Stimulated activated naive CD8-positive, alpha-beta T cell treated with anti-CD3 and anti-CD28 coated beads, Interleukin-15, amount 100 ng/mL, for 72 hours (primary cell): ENCODE data around the gene MRPS6.

Experiments used
- ATAC-seq: fragments of 150-1000 bp; cut with Tn5 transposase; 2 replicates; pipeline ENCODE4 v1.10.0; 2021; ENCODE audit warnings: mild to moderate bottlenecking, moderate library complexity
- DNase-seq, 2 donors: peaks; one replicate each; pipeline ENCODE4 v3.0.0; 2021 to 2022
- H3K27ac Mint-ChIP-seq, 2 donors: one replicate each; pipeline ENCODE4 v1.8.0; 2022; ENCODE audit warnings: mild to moderate bottlenecking in 2 of 2, mixed read lengths in 2 of 2, moderate library complexity in 2 of 2
- H3K27me3 Mint-ChIP-seq: one replicate; pipeline ENCODE4 v1.8.0; 2022; ENCODE audit warnings: mixed read lengths
- H3K4me1 Mint-ChIP-seq: one replicate; pipeline ENCODE4 v1.8.0; 2022; ENCODE audit warnings: mild to moderate bottlenecking, mixed read lengths
- H3K4me3 Mint-ChIP-seq, 2 donors: one replicate each; pipeline ENCODE4 v1.8.0; 2022; ENCODE audit warnings: mild to moderate bottlenecking in 2 of 2, mixed read lengths in 2 of 2, moderate library complexity in 1 of 2
- H3K9me3 Mint-ChIP-seq, 2 donors: one replicate each; pipeline ENCODE4 v1.8.0; 2022; ENCODE audit warnings: mixed read lengths in 2 of 2

The MRPS6 gene

DNA sequence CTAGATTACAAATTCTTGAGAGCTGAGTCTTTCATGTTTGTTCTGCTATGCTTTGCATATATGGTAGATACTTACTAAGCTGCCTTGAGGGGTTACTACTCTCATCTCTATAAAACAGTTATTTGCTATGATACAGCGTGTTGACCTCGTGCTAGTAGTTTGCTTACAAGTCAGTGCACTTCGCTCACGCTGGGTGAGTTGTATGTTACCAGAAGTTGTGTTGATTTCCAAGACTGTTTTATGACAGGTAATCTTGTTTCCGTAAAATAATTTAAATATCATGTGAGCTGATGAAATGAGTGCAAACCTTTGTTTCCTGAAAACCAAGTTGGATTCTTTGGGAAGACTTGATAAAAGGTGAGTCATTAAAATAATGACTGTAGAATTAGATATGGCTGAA is 7.3 kb downstream of the MRPS6 start:
- no peak for DNase-seq
- ATAC-seq, result no peak
- Mint-ChIP-seq H3K4me3 (peak overlapping the region in 1 of 2 donors; percentile 17), H3K27me3 (no peaks in the 10 kb centered on the region), H3K9me3 (no peaks in the 10 kb centered on the region), H3K4me1 (peaks cover 85% of the 10 kb centered on the region), H3K27ac (peak overlapping the region in 1 of 2 donors; percentile 31)

- H3K27me3 Mint-ChIP-seq, result no peaks in the 10 kb centered on the region
- DNase-seq (no peak), ATAC-seq (no peak)
- no peaks in the 10 kb centered on the region for H3K9me3 Mint-ChIP-seq
- H3K27ac Mint-ChIP-seq, result no peak overlapping the region
- no peak overlapping the region for H3K4me3 Mint-ChIP-seq
- H3K4me1 Mint-ChIP-seq, result peaks cover 65% of the 10 kb centered on the region
Measured at GRCh38 chr21:34082769-34083168, 9.4 kb downstream of the MRPS6 start.

DNA sequence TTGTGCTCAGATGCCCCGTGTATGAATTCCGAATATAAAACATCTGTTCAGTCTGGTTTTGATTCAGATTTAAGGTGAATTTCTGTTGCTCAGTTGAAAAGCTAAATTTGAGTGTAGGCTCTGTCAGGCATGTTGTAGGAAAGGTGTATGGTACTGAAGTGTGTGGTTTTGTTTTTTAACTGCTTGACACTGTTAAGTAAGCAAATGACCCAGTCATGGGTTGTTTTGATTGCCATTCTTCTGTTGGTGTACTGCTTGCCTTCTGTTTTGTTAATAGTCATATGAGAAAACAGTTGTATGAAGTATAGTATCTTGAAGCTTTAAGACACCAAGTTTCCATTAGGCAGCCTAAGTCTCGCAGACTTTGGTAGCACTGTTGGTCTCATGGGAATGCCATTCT is 10.0 kb downstream of the MRPS6 start:
- Mint-ChIP-seq H3K27me3 (no peaks in the 10 kb centered on the region), H3K27ac (peak overlapping the region in 1 of 2 donors; percentile 41), H3K9me3 (no peaks in the 10 kb centered on the region), H3K4me3 (peak overlapping the region in 1 of 2 donors; percentile 41), H3K4me1 (peaks cover 59% of the 10 kb centered on the region)
- no peak for ATAC-seq
- no peak for DNase-seq

DNA sequence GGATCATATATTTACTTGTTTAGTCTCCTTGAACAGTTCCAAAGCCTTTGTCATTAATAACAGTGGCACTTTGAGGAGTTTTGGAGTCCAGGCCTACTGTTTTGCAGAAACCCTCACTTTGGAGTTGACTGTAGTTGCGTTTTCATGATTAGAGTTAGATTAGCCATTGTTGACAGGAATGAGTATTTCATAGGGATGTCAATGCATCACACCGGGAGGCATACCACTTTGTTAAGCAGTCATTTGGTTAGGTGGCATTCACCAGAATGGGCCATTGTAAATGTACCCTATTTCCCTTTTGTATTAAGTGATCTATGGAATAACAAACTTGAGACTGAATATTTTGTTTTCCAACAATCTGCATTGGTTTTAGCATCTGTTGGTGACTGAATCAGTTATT is 11.8 kb downstream of the MRPS6 start:
- no peak for ATAC-seq
- H3K4me1 Mint-ChIP-seq, result peaks cover 41% of the 10 kb centered on the region
- H3K4me3 Mint-ChIP-seq, result no peak overlapping the region
- DNase-seq, result no peak
- no peaks in the 10 kb centered on the region for H3K9me3 Mint-ChIP-seq
- no peaks in the 10 kb centered on the region for H3K27me3 Mint-ChIP-seq
- H3K27ac Mint-ChIP-seq, result no peak overlapping the region

DNA sequence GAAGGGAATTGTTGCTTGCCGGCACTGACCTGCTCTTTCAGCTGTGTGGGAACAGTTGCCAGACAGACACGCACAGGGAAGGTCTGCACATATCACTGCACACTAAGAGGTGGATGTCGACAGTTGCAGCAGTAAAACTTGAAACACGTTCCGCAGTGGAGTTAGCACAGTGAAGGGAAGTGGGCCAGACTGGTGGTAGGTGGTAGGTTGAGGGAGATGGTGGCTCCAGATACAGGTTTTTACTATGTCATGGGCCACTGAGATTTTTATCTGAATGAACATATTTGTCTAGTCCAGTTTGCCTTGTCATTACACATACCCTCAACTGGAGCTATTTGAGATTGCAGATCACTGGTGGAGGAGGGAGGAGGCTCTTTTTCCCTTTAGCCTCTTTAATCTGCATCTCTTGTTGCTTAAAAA is 13.5 kb downstream of the MRPS6 start:
- peaks cover 35% of the 10 kb centered on the region for H3K4me1 Mint-ChIP-seq
- no peak overlapping the region for H3K27ac Mint-ChIP-seq
- no peaks in the 10 kb centered on the region for H3K9me3 Mint-ChIP-seq
- DNase-seq (no peak), ATAC-seq (peak; percentile 65)
- no peak overlapping the region for H3K4me3 Mint-ChIP-seq
- no peaks in the 10 kb centered on the region for H3K27me3 Mint-ChIP-seq

DNA sequence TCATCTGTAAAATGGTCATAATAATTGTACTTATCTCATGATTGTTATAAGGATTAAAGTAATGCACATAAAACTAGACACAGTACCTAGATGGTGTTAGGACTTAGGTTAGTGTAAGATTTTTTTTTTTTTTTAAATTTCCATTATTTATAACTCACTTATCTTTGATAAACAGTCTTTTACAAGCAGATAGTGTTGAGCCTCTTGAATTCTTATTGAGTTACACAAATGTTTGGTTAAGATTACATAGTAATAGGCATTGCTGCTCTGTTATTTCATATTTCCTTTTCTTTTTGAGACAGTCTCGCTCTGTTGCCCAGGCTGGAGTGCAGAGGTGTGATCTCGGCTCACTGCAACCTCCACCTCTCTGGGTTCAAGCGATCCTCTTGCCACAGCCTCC is 15.4 kb downstream of the MRPS6 start:
- H3K9me3 Mint-ChIP-seq, result no peaks in the 10 kb centered on the region
- no peak for DNase-seq
- peaks cover 27% of the 10 kb centered on the region for H3K4me1 Mint-ChIP-seq
- no peaks in the 10 kb centered on the region for H3K27me3 Mint-ChIP-seq
- ATAC-seq, result no peak
- H3K27ac Mint-ChIP-seq, result peak overlapping the region in 1 of 2 donors; percentile 91
- H3K4me3 Mint-ChIP-seq, result no peak overlapping the region

GRCh38 chr21:34091032-34091431 is 17.7 kb downstream of the MRPS6 start:
- Mint-ChIP-seq H3K4me3 (no peak overlapping the region), H3K27me3 (no peaks in the 10 kb centered on the region), H3K27ac (no peak overlapping the region), H3K4me1 (peaks cover 40% of the 10 kb centered on the region), H3K9me3 (no peaks in the 10 kb centered on the region)
- no peak for ATAC-seq
- no peak for DNase-seq

DNA sequence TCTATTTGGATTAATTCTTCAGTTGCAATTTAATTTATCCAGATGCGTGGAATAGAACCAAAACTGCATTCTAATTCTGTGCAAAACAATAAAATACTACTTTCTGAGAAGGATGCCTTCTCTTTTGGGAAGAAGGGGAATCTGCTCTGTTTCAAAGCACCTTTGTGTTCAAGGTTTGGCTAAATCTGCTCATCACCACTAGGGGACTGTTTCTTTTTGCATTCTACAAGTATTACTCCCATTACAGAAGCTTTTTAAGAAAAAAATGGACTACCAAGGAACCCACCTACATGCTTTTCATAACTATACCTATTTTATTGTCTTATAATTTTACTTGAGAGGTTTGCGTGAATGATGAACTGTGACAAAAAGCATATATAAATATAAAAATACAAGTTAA is 18.2 kb downstream of the MRPS6 start:
- no peak overlapping the region for H3K27ac Mint-ChIP-seq
- DNase-seq (no peak), ATAC-seq (no peak)
- peaks cover 43% of the 10 kb centered on the region for H3K4me1 Mint-ChIP-seq
- H3K27me3 Mint-ChIP-seq, result no peaks in the 10 kb centered on the region
- H3K9me3 Mint-ChIP-seq, result no peaks in the 10 kb centered on the region
- no peak overlapping the region for H3K4me3 Mint-ChIP-seq

DNA sequence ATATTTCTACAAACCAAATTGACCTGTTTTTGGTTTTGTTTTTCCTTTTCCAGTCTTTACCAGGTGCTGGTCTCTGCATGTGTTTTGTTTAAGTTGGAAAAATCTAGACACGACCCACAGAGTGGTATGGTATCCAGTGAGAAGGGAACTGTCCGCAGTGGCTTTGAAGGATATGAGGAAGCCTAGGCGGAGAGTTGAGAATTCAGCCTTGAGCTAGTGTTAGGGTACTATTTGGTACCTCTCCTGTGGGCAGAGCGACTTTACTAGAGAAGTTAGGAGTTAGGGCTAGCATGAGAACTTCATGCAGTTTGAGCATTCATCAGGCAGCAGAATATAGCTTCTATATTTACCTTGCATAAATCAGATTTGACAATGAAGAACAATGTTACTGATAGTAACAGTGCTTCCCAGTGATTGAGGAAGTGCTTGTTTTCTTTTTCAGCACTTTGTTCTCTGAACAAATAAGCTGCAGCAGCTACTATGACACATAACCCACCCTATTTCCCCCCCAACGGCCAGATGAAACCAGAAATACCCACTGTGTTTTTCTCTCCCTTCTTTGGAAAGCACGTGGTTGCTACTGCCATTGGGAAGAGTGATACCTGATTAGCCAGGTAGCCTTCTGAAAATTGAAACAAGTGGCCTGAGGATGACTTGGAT is 19.0 kb downstream of the MRPS6 start:
- Mint-ChIP-seq H3K4me1 (peaks cover 50% of the 10 kb centered on the region), H3K27ac (peak overlapping the region in 1 of 2 donors; percentile 48), H3K27me3 (no peaks in the 10 kb centered on the region), H3K9me3 (no peaks in the 10 kb centered on the region), H3K4me3 (no peak overlapping the region)
- DNase-seq (no peak), ATAC-seq (peak; percentile 52)

DNA sequence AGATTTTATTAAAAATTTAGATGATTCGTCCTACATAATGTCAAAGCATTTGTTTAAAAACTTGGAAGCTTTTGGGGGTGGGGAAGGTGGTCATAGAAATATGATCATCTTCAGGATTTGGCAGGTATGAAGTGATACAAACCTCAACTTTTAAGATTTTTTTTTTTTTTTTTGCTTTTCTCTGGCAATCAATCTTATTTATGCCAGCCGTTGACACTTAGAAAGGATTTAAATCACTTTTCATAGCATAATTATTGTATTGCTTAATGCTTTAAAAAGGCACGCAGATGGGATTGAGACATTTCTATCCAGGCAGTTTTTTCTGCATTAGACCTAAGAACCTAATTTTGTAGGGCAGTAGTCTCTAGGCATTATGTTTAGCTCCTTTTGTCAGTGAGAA is 19.7 kb downstream of the MRPS6 start:
- no peaks in the 10 kb centered on the region for H3K9me3 Mint-ChIP-seq
- H3K27ac Mint-ChIP-seq, result no peak overlapping the region
- no peak overlapping the region for H3K4me3 Mint-ChIP-seq
- peaks cover 50% of the 10 kb centered on the region for H3K4me1 Mint-ChIP-seq
- DNase-seq (no peak), ATAC-seq (no peak)
- H3K27me3 Mint-ChIP-seq, result no peaks in the 10 kb centered on the region

DNA sequence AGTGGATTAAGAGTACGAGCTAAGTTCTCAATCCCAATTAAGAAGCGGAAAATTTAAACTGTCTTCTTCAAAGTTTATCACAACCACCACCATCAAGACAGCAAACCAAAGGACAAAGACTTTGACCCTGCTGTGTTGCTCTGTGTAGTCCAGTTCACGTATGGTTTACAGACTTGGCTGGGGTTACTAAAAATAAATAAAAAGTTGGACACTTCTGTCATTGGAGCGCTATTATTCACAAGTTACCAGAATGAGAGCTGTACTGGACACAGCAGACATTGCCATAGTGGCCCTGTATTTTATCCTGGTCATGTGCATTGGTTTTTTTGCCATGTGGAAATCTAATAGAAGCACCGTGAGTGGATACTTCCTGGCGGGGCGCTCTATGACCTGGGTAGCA is 21.6 kb downstream of the MRPS6 start:
- Mint-ChIP-seq H3K4me1 (peaks cover 68% of the 10 kb centered on the region), H3K27ac (peak overlapping the region in 1 of 2 donors; percentile 57), H3K9me3 (no peaks in the 10 kb centered on the region), H3K4me3 (no peak overlapping the region), H3K27me3 (no peaks in the 10 kb centered on the region)
- ATAC-seq (no peak), DNase-seq (no peak)

- DNase-seq (no peak), ATAC-seq (no peak)
- H3K9me3 Mint-ChIP-seq, result no peaks in the 10 kb centered on the region
- no peak overlapping the region for H3K4me3 Mint-ChIP-seq
- no peaks in the 10 kb centered on the region for H3K27me3 Mint-ChIP-seq
- no peak overlapping the region for H3K27ac Mint-ChIP-seq
- peaks cover 76% of the 10 kb centered on the region for H3K4me1 Mint-ChIP-seq
Measured at GRCh38 chr21:34097442-34097841, 24.1 kb downstream of the MRPS6 start.

GRCh38 chr21:34100337-34100736 is 27.0 kb downstream of the MRPS6 start:
- Mint-ChIP-seq H3K9me3 (no peaks in the 10 kb centered on the region), H3K4me3 (no peak overlapping the region)

DNA sequence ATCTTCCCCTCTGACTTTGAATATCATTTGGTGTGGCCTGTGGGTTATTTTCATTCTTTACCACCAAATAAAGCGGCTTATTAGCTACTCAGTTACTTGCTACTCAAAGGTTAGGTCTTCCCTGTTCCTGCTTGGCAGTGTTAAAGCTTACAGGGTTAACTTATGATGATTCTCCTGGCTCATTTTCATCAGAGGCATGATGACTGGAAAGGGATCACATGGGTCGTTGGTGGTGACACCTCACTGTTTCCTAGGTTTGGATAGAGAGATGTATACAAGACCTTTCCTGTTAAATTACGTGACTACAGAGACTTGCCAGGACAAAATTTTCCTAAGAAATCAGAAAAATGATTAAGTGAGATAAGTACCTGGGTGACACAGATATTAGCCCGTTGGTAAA is 27.4 kb downstream of the MRPS6 start:
- no peak for DNase-seq
- no peak overlapping the region for H3K4me3 Mint-ChIP-seq
- H3K4me1 Mint-ChIP-seq, result peaks cover 78% of the 10 kb centered on the region
- no peaks in the 10 kb centered on the region for H3K27me3 Mint-ChIP-seq
- H3K27ac Mint-ChIP-seq, result no peak overlapping the region
- H3K9me3 Mint-ChIP-seq, result no peaks in the 10 kb centered on the region
- ATAC-seq, result no peak

More at GRCh38 chr21:34100337-34100736, 27.0 kb downstream of the MRPS6 start:
- no peak for DNase-seq
- H3K4me1 Mint-ChIP-seq, result peaks cover 82% of the 10 kb centered on the region
- H3K27ac Mint-ChIP-seq, result no peak overlapping the region
- no peak for ATAC-seq
- H3K27me3 Mint-ChIP-seq, result no peaks in the 10 kb centered on the region

- Mint-ChIP-seq H3K27me3 (no peaks in the 10 kb centered on the region), H3K4me3 (no peak overlapping the region), H3K27ac (no peak overlapping the region), H3K9me3 (no peaks in the 10 kb centered on the region), H3K4me1 (peaks cover 57% of the 10 kb centered on the region)
- no peak for DNase-seq
- no peak for ATAC-seq
Measured at GRCh38 chr21:34105947-34106541, 32.7 kb downstream of the MRPS6 start.

GRCh38 chr21:34107606-34108005 is 34.2 kb downstream of the MRPS6 start:
- Mint-ChIP-seq H3K9me3 (no peaks in the 10 kb centered on the region), H3K4me3 (no peak overlapping the region), H3K4me1 (peaks cover 57% of the 10 kb centered on the region), H3K27ac (no peak overlapping the region), H3K27me3 (no peaks in the 10 kb centered on the region)
- no peak for ATAC-seq
- DNase-seq, result no peak

- Mint-ChIP-seq H3K27me3 (no peaks in the 10 kb centered on the region), H3K4me3 (no peak overlapping the region), H3K4me1 (peaks cover 57% of the 10 kb centered on the region), H3K9me3 (no peaks in the 10 kb centered on the region), H3K27ac (no peak overlapping the region)
- ATAC-seq, result no peak
- no peak for DNase-seq
Measured at GRCh38 chr21:34109075-34109474, 35.7 kb downstream of the MRPS6 start.
